Measurements from ENCODE around the gene HSD17B4. TPM values are rescaled to one million over a fixed set of nuclear protein-coding genes. Genes with fewer than 3 reads are reported as not detected.
"Not testable (repeated sequence)": the region's sequence is repeated elsewhere in the genome, so short reads cannot be mapped to it uniquely, and the experiment has no call there.

The HSD17B4 gene
- total and polyA plus RNA-seq, 9 donors: 54.6 to 208 (median 129) TPM

- Histone ChIP-seq H3K36me3 (no peaks in the 10 kb centered on the region), H3K27me3 (no peaks in the 10 kb centered on the region), H3K4me3 (no peak overlapping the region), H3K27ac (no peak overlapping the region), H3K9me3 (peaks cover 0 to 3% of the 10 kb centered on the region in 2 donors), H3K4me1 (ENCODE audit: insufficient read depth) (no peaks in the 10 kb centered on the region)
- intact Hi-C loops (cut with DNase I): no loop called here
- TF ChIP-seq POLR2A (IDR thresholded peaks at IDR 0.05) (no peak), CTCF (IDR thresholded peaks at IDR 0.05) (no peak), EP300 (IDR thresholded peaks at IDR 0.05) (no peak)
- WGBS, 3 donors: 56 to 65% (median 61%) methylated on average over 8 of the region's 8 CpGs
- peak in 1 of 5 donors; percentile 19 for DNase-seq
Measured at GRCh38 chr5:119435436-119436132, 16.7 kb upstream of the HSD17B4 start.

- H3K27me3 ChIP-seq; H3K27ac ChIP-seq; H3K4me1 ChIP-seq (ENCODE audit: insufficient read depth); H3K4me3 ChIP-seq; DNase-seq; H3K36me3 ChIP-seq; H3K9me3 ChIP-seq; intact Hi-C loops (cut with DNase I): not testable (repeated sequence)
- 58 to 60% (median 59%) methylated on average over 3 of the region's 3 CpGs for WGBS, 3 donors
Measured at GRCh38 chr5:119437785-119438586, 14.3 kb upstream of the HSD17B4 start.

DNA sequence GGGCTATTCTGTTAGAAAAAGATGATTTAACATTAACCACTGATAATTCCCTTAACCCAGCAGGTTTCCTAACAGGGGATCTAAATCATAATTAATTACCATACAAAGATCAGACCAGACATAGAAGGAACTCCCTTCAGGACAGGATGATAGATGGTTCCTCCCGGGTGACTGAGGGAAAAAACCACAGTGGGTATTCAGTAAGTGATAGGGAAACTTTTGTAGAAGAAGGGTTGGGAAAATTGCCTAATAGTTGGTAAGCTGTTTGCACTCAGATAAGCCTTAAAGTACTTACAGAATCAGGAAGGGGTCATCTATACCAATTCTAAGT lies 13.7 kb upstream of the HSD17B4 start:
- intact Hi-C loops (cut with DNase I); DNase-seq; H3K36me3 ChIP-seq; H3K4me1 ChIP-seq (ENCODE audit: insufficient read depth); H3K9me3 ChIP-seq; H3K27ac ChIP-seq; H3K4me3 ChIP-seq; H3K27me3 ChIP-seq: not testable (repeated sequence)
- WGBS, 3 donors: 13 to 17% (median 15%) methylated on average over 1 of the region's 1 CpG

DNA sequence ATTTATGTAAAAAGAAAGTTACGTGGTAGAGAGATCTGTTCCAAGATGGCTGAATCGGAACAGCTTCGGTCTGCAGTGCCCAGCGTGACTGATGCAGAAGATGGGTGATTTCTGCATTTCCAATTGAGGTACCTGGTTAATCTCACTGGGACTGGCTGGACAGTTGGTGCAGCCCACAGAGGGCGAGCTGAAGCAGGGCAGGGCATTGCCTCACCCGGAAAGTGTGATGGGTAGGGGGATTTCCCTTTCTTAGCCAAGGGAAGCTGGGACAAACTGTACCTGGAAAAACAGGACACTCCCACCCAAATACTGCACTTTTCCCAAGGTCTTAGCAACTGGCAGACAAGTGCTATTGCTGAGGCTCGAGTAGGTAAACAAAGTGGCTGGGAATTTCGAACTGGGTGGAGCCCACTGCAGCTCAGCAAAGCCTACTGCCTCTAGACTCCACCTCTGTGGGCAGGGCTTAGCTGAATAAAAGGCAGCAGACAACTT lies 13.1 kb upstream of the HSD17B4 start:
- Histone ChIP-seq H3K36me3 (no peaks in the 10 kb centered on the region), H3K27ac (no peak overlapping the region), H3K4me3 (no peak overlapping the region), H3K27me3 (no peaks in the 10 kb centered on the region), H3K9me3 (peaks cover 0 to 3% of the 10 kb centered on the region in 2 donors), H3K4me1 (ENCODE audit: insufficient read depth) (no peaks in the 10 kb centered on the region)
- intact Hi-C loops (cut with DNase I): no loop called here
- no peak for DNase-seq
- 49 to 57% (median 53%) methylated on average over 8 of the region's 8 CpGs for WGBS, 3 donors
- TF ChIP-seq CTCF (IDR thresholded peaks at IDR 0.05): no peak
- TF ChIP-seq POLR2A (IDR thresholded peaks at IDR 0.05): no peak
- TF ChIP-seq EP300 (IDR thresholded peaks at IDR 0.05): no peak

DNA sequence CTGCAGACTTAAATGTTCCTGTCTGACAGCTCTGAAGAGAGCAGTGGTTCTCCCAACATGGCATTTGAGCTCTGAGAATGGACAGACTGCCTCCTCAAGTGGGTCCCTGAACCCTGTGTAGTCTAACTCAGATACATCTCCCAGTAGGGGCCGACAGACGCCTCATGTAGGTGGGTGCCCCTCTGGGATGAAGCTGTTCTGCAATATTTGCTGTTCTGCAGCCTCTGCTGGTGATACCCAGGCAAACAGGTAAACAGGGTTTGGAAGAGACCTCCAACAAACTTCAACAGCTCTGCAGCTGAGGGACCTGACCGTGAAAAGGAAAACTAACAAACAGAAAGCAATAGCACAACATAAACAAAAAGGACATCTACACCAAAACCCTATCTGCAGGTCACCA lies 12.7 kb upstream of the HSD17B4 start:
- DNase-seq; H3K4me3 ChIP-seq; H3K27ac ChIP-seq; H3K36me3 ChIP-seq; H3K27me3 ChIP-seq; intact Hi-C loops (cut with DNase I); H3K9me3 ChIP-seq; H3K4me1 ChIP-seq (ENCODE audit: insufficient read depth): not testable (repeated sequence)
- WGBS, 3 donors: 69 to 85% (median 71%) methylated on average over 3 of the region's 3 CpGs

DNA sequence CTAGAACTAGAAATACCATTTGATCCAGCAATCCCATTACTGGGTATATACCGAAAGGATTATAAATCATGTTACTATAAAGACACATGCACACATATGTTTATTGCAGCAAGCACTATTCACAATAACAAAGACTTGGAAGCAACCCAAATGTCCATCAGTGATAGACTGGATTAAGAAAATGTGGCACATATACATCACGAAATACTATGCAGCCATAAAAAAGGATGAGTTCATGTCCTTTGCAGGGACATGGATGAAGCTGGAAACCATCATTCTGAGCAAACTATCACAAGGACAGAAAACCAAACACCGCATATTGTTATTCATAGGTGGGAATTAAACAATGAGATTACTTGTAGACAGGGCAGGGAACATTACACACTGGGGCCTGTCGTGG lies 7.7 kb upstream of the HSD17B4 start:
- H3K9me3 ChIP-seq; H3K27ac ChIP-seq; H3K36me3 ChIP-seq; intact Hi-C loops (cut with DNase I); H3K4me1 ChIP-seq (ENCODE audit: insufficient read depth); H3K27me3 ChIP-seq; H3K4me3 ChIP-seq; DNase-seq: not testable (repeated sequence)
- 87 to 92% (median 90%) methylated on average over 4 of the region's 4 CpGs for whole genome bisulfite sequencing, 3 donors

Data from ovary (tissue), 9 donors.